NCI-H2029 (cell line): ENCODE results near the gene ATP6V0A4.
"Not testable (repeated sequence)": the region's sequence is repeated elsewhere in the genome, so short reads cannot be mapped to it uniquely, and the experiment has no call there.

ENCODE experiments used
- DNase-seq: peaks from one replicate; lab custom pipeline; 2025; lab: John Stamatoyannopoulos, UW

Gene ATP6V0A4

DNA sequence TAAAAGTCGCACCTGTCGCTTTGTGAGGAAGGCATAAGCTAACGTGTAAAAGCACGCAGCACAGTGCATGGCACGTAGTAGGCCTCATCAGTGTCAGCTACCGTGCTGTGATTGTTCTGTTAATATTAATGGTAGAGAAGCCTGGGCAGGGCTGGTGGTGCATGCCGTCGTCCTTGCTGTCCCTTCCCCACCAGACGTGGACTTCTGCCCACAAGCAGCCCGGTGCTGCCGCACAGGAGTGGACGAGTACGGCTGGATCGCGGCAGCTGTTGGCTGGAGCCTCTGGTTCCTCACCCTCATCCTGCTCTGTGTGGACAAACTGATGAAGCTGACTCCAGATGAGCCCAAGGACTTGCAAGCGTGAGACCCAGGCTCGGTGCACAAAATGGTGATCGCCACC is 4.7 kb upstream of the ATP6V0A4 start:
- no peak for DNase-seq

DNA sequence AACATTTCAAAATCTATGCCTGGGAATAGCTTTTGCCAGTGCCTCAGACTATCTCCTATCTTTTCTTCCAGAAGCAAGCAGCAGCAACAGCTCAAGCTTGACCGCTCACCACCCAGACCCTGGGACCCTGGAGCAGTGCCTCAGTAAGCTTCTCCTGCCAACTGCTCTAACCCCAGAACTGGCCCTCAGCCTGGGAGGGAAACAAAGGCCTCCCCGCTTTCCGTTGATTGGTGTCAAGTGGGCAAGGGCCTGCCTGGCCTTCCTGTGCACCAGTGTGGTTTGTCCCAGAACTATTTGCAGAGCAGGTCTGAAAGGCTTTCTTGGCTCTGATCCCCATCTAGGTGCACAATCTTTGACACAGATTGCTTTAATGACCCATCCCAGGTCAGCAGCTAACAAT is 3.3 kb upstream of the ATP6V0A4 start:
- no peak for DNase-seq

DNA sequence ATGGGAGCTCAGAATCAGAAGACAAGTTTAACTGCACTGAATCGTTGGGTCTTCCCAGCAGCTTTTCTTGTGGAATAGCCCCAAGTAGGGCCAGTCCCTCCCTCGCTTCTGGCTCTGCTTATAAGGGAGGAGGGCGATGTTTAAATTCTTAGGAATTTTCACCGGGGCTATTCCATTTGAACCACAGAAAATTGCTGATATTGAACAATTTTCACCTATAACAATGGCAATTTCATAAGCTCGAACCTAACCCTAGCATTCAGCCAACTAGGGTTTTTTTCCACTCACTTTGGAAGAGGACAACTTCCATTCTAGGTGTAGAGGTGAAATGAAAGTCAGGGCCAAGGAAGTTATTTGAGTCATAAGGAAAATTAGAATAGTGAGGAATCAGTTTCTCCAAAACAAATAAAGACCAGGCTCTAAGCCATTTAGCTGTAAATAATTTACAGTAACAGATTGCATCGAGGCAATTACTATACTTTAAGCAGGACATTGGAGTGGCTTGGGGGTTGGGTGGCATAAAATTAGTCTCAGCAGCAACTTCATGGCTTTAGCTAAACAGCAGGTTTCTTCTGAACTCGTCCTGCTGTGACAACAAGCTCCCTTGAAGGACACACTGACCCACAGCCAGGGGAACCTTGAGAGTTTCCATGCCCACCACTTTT is 1.5 kb upstream of the ATP6V0A4 start:
- DNase-seq, result no peak

DNA sequence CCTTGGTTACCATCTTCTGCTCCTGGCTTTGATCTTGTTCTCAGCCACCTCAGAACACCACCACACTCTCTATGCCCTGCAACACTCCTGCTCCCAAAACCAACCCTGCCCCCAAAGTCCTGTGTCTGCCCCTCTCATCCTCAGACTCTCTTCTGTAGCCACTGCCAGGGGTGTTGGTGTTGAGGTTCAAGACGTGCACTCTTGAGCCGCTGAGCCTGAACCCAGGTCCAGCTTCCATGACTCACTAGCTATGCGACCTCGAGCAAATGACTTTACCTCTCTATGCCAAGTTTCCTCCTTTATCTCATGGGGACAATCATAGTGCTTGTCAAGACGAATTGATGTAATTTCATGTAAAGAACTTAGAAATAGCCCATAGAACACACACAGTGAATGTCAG is 840 bp upstream of the ATP6V0A4 start:
- DNase-seq, result no peak

DNA sequence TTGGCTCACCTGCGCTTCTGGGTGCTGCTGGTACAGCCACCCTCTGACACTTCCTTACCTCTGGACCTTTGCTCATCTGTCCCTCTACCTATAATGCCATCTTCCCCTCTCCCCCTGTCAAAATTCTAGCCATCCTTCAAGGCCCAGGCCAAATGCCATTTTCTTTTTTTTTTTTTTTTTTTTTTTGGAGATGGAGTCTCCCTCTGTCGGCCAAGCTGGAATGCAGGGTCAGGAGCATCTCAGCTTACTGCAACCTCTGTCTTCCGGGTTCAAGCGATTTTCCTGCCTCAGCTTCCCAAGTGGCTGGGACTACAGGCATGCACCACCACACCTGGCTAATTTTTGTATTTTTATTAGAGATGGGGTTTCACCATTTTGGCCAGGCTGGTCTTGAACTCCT is 950 bp downstream of the ATP6V0A4 start:
- DNase-seq, result not testable (repeated sequence)

DNA sequence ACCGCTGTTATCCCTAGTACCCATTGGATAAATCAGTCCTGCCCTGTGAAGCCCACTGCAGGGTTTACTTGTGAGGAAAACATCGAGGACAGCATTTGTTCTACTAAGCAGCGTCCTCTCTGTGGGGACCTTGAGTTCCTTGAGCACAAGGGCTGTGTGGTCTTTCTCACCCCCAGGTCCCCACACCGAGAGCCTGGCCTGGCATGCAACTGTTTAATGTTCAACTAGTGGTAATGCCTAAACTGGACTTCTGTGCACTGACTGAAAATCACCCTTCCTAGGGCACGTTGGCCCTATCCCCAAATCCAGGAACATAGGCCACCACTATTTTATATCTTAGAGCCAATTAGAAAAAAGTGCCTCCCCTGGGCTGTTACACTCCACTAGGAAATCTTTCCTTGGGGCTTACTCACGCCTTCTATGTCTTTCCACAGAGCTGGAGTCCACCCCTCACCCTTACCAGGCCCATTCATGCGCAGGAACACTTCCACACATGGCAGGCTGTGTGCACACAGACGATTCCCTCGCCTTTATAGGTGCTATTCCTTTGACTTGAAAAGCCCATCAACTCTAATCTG is 1.9 kb downstream of the ATP6V0A4 start:
- DNase-seq, result no peak

DNA sequence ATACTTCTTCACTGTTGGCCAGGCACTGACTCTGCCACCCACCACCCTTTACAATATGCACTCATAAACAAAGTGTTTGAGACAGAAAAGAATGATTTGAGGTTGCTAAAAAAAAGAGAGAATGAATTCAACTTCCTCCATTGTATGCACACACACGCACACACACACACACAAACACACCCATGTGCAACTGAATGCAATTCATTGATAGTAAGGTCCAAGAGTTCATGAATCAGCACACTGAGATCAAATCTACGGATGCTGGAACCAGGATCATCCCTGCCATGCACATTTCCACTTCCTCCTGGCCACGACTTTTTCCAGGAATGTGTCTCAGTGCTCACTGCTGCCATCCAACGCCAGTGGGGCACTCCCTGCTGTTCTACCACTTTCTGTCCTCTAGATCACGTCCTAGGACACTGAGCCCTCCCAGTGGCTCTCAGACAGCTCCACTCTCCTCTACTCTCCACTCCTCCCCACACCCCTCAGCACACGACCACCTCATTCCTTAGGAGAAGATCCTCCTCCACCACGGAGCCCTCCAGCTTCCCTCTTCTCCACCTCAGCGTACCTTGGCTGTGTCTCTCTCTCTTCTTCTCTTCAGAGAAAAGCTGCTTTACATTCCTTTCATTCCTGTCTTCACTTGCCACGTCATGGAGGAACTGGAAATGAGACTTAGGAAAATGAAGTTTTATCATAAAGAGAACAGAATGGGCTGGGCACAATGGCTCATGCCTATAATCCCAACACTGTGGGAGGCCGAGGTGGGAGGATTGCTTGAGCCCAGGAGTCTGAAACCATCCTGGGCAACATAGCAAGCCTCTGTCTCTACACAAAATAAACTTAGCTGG is 12.2 kb downstream of the ATP6V0A4 start:
- no peak for DNase-seq

DNA sequence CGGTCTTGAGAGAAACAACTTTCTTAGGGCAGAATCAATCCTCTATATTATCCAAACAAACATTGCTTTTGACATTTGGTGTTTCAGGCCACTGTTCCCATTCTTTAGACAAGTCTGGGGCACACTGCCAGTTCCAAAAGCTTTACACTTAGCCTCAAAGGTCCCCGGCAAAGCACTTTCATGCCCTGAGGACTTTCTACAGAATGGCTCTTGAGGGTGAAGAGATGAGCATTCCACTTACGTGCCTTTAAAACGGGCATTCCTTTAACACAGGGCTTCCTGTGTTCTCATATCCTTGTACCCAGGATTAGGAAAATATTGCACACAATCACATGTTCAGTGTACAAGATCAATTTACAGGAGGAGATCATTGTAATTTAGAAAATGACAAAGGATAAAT is 13.3 kb downstream of the ATP6V0A4 start:
- peak; percentile 29 for DNase-seq

DNA sequence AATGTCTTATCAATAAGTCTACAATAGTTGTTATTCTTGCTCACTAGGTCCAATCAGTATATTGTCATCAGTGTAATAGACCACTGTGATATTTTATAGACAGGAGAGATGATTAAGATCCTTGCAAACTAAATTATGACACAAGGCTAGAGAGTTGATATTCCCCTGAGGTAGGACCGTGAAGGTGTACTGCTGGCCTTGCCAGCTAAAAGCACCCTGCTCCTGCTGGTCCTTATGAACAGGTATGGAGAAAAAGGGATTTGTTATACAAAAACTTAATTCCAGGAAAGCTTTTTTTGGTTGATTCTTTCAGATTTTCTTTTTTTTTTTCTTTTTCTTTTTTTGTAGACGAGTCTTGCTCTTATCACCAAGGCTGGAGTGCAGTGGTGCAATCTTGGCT is 17.0 kb downstream of the ATP6V0A4 start:
- DNase-seq, result no peak

DNA sequence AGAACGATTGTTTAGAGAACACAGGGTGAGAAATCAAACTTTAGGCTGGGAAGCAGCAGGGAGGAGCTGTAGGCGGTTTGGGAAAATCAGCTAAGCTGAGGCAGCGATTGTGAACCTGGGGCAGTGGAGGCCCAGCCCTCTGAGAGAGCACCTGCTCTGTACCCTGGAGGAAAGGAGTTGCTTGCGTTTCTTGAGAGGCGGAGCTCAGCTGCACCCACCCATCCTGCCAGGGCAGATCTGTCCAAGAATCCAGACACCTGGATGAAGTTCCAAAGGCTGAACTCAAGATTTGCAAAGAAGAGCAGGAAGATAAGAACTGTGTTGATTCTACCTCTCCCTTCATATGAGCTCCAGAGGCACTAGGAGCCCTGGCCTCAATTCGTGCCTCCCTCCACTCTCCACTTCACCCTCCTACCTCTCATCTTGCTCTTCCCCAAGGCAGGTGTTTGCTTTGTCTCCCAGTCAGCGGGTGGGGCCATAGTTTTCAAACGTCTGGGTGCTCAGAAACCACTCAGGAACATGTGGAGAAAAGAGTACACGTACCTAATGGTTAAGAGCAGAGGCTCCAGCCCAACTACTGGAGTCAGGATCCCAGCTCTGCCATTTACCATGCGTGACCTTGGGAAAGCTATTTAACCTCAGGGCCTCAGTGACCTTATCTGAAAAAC is 21.7 kb downstream of the ATP6V0A4 start:
- peak; percentile 91 for DNase-seq

DNA sequence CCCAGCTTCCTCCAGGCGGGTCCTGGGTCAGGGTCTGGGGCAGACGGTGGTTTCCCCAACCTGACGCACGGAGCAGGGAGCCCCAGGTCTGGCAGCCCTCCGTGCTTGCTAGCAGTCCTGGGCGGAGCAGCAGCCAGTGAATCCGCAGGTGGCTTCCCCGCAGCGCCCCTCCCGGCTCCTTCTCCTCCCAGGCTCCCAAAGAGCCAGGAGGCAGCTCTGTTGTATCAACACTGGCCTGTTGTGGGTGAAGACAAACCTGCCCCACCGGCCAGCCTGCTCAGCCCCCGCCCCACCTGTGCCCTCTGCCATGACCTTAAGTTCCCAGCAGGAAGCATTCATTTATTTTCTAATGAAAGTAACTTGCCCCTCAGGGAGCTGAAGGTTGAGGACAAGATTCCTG is 24.2 kb downstream of the ATP6V0A4 start:
- peak; percentile 63 for DNase-seq

DNA sequence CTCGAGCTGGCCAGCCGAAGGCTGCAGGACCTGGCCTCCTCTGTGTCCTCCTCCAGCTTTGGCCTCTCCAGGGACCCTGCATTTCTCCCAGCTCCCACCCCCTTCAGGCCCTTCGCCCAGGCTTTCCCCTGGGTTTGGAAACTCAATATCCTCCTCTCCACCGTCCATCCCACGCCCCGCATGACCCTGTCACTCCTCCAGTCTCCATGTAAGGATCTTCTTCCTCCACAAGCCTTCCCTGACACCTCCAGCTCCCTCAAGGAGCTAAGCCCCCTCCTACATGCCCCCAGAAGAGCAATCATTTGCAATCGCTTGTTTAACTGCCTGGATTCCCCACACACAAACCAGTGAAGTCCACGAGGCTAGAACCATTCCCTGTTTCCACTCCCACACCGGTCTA is 24.8 kb downstream of the ATP6V0A4 start:
- no peak for DNase-seq

DNA sequence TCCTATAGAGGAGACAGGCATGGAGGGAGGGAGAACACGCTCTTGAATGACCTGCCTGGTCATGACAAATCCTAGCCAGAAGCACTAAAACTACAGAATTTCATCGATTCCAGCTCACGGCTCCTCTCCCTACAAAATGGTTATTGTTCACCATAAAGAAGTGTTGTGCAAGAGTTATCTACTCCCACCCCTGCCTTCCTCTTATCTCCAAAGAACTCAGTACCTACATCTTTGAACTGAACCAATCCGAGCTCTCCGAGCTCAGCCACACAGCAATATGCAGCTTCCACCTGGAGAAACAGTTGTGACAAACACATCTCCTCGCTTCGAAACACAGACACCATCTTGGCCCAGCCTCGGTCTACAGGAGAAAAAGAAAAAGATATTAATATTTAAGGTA is 27.1 kb downstream of the ATP6V0A4 start:
- no peak for DNase-seq

DNA sequence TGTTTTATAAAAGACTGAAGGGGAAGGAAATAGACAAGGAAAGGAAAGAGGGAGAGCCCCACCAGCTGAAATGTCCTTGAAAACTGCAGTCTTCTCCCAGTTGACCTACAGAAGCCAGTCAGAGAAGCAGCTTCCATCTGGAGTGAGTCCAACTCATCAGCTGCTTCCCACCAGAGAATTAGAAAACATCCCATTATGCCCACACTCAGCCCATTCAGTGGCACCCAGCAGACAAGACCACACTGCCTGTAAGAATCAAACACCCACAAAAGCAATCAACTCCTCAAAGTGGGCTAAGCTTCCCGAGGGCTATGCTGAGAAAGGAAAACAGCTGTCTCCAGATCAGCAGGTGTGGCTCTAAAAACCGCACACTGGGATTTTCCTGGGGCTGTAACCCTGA is 29.8 kb downstream of the ATP6V0A4 start:
- DNase-seq, result no peak

DNA sequence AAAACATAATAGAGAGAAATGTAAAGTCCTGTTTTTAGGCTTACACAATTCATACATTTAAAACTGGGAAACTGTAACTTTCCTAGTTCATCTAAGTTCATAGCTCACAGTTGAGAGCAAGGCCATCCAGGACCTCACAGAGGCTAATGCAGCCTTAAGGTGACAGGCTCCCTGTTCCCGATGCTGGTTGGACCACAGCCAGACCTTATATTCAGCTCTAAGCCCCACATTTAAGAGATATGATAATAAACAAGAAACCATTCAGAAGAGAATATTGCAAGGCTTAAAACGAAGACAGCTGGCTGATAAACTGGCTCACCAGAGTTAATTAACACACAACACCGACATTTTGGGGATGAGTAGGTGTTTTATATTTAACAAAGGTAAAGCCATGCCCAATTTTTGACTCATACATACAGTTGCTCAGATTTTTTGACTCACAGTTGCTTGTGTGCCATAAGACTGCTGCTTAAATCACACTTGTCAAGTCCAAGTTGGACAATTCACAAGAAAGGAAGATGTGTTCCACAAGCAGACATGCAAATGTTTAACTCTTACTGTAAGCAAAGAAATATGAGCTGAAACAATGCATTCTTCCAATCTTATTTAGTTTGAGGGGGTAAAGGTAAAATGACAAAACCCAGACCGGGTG is 41.3 kb downstream of the ATP6V0A4 start:
- no peak for DNase-seq

DNA sequence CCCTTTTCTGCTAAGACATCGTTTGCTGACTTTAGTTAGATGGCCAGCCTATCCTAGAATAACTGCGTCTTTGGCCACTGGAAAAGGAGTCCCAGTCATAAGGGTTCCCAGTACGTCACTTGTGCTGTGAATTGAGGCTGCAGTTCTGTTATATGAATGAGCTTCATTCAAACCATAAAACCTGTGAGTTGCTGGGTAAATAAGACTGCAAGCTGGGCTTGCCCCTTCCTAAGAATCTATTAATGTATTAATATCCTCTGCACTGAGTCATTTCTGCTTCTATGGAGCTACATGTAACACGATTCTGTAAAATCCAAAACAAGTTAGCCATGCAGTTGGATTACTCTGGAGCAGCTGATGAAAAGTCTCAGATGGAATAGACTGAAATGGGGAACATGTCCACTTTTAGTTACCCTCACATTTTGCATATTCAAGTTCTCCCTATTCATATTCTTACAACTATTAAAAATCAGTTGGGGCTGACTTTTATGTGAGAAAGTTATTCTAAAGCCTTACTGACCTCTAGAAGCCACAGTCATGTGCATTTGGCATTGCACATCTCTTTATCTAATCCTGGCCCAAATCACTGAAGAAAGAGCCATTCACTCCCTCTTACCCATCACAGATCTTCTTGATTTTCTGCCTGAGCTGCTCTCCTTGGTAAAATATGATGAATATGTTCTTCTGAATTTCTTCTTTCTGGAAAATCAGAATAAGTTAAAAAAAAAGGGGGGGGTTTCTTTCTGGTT is 42.0 kb downstream of the ATP6V0A4 start:
- no peak for DNase-seq

DNA sequence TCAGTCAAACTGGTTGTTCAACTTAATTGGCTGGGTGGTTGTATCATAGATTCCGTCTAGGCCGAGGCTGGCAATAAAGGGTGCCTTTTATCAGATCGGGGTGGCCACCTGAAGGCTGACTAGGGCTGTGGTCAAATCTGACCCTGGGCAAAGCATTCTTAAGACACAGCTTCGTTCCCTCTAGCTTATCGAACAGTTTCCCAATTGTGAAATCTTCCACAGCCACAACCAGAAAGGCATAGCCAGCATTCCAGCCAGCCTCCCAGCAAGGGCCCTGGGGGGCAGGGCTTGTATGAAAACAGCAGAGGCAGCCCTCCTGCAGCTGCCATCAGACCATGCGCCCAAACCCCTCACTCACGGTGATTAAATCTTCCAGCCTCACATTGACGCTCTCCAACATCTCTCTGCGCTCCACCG is 42.7 kb downstream of the ATP6V0A4 start:
- DNase-seq, result no peak

DNA sequence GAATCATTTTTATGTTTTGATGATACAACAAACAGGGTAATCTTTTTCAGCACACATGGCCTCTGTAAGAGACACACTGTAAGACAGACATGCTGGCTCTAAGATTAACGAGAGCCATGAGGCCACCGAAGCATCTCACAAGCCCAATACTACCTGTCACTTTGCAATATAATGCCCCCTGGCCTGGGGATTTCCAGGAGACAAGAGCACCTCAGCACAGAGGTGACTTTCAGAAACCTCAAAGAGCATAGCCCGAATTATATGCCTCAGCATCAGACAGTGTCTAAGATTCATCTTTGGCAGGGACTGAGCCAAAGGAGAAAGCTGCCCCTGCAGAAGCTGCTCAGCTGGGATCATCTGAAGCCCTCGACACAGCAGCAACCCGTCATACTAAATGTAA is 44.4 kb downstream of the ATP6V0A4 start:
- no peak for DNase-seq

DNA sequence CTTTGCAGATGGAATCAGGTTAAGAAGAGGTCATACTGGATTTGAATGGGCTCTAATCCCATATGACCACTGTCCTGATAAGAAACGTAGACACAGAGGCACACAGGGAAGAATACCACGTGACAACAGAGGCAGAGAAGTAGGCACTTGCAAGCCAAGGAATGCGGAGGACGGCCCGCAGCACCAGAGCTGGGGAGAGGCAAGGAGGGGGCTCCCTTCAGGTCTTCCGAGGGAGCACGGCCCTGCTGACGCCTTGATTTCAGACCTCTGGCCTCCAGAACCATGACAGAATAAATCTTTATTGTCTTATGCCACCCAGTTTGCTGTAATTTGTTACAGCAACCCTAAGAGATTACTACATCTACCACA is 44.9 kb downstream of the ATP6V0A4 start:
- DNase-seq, result no peak

DNA sequence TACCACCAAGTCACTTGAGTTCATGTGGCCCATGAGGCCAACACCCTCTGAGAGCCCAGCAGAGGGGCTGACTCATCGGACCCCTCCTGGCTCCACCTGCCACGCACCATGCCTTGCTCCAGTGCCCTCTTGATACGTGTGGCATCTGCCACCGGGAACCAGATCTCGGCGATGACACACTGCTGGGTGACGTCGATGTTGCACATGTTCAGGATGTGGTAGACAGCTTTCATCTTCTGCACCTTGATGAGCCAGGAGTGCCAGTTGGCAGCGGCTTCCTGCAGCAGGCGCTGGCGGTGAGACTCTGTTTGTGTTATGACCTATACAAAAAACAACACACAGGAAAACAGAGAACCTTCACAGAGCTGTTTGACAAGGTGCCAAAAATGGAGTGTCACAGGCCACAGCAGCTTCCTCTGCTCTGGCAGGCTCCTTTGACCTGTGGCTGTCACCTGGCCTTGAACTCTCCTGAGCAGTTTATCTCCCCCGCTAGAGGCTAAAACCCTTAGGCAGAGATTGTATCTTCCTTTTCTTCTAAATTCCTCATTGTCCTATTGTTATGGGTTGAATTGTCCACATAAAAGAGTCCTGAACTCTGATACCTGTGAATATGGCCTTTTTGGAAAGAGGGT is 45.4 kb downstream of the ATP6V0A4 start:
- DNase-seq, result peak; percentile 100

DNA sequence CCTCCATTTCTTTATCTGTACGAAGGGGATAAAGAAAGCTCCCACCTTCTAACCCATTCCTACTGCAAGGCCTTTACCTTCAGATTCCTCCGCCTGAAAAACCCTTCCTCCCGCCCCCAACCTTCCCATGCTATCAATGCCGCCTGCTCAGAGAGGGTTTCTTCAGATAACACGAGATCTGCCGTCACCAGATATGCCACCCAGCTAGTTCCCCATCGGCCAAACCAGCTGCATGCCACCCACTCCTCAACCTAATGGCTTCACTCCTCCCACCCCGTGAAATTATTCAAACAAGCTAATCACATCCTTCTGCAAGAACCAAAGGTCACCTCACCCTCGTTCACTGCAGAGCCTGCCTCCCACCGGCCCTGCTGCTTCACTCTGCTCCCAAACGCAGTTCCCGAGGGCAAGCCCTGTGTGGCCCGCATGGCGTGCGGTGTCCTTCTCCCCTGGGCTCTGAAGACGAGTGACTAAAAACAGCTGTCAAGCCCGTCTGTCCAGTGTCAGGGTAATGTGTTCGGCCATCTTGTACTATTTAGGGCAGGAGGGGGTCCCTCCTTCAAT is 47.0 kb downstream of the ATP6V0A4 start:
- DNase-seq, result no peak
